ENCODE measurements around the gene NEUROD2.

DNA sequence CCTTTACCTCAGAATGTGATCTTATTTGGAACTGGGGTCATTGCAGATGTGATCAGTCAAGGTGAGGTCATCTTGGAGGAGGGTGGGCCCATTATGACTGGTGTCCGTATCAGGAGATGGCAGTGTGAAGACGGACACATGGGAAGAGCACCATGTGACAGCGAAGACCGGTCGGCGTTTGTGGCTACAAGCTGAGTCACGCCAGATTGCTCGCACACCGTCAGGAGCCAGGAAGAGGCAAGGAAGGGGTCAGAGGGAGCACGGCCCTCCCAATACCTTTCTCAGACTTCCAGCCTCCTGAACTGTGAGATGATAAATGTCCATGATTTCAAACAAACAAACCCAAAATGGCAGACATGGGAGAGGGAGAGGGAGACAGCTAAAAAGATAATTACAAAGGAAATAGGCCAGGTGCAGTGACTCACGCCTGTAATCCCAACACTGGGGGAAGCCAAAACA is 42.4 kb upstream of the NEUROD2 start:
- TF ChIP-seq, protein P1, sequence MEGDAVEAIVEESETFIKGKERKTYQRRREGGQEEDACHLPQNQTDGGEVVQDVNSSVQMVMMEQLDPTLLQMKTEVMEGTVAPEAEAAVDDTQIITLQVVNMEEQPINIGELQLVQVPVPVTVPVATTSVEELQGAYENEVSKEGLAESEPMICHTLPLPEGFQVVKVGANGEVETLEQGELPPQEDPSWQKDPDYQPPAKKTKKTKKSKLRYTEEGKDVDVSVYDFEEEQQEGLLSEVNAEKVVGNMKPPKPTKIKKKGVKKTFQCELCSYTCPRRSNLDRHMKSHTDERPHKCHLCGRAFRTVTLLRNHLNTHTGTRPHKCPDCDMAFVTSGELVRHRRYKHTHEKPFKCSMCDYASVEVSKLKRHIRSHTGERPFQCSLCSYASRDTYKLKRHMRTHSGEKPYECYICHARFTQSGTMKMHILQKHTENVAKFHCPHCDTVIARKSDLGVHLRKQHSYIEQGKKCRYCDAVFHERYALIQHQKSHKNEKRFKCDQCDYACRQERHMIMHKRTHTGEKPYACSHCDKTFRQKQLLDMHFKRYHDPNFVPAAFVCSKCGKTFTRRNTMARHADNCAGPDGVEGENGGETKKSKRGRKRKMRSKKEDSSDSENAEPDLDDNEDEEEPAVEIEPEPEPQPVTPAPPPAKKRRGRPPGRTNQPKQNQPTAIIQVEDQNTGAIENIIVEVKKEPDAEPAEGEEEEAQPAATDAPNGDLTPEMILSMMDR (tag by site-specific recombination; IDR thresholded peaks at IDR 0.05): no peak
- TF ChIP-seq ZNF184 (tag by site-specific recombination; IDR thresholded peaks at IDR 0.05): no peak
- no peak for TF ChIP-seq OVOL3 (tag by site-specific recombination; IDR thresholded peaks at IDR 0.05)
- TF ChIP-seq, protein P2, sequence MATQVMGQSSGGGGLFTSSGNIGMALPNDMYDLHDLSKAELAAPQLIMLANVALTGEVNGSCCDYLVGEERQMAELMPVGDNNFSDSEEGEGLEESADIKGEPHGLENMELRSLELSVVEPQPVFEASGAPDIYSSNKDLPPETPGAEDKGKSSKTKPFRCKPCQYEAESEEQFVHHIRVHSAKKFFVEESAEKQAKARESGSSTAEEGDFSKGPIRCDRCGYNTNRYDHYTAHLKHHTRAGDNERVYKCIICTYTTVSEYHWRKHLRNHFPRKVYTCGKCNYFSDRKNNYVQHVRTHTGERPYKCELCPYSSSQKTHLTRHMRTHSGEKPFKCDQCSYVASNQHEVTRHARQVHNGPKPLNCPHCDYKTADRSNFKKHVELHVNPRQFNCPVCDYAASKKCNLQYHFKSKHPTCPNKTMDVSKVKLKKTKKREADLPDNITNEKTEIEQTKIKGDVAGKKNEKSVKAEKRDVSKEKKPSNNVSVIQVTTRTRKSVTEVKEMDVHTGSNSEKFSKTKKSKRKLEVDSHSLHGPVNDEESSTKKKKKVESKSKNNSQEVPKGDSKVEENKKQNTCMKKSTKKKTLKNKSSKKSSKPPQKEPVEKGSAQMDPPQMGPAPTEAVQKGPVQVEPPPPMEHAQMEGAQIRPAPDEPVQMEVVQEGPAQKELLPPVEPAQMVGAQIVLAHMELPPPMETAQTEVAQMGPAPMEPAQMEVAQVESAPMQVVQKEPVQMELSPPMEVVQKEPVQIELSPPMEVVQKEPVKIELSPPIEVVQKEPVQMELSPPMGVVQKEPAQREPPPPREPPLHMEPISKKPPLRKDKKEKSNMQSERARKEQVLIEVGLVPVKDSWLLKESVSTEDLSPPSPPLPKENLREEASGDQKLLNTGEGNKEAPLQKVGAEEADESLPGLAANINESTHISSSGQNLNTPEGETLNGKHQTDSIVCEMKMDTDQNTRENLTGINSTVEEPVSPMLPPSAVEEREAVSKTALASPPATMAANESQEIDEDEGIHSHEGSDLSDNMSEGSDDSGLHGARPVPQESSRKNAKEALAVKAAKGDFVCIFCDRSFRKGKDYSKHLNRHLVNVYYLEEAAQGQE (tag by site-specific recombination; IDR thresholded peaks at IDR 0.05): no peak
- no peak for TF ChIP-seq ZFP3 (tag by site-specific recombination; IDR thresholded peaks at IDR 0.05; ENCODE audit: low read depth)
- no peak for TF ChIP-seq ZNF664 (tag by site-specific recombination; IDR thresholded peaks at IDR 0.05)
- no peak for TF ChIP-seq ZEB2 (tag by site-specific recombination; IDR thresholded peaks at IDR 0.05)
- TF ChIP-seq ZNF169 (tag by site-specific recombination; IDR thresholded peaks at IDR 0.05): no peak
- no peak for TF ChIP-seq YY2 (tag by site-specific recombination; IDR thresholded peaks at IDR 0.05)

Data from HEK293 (cell line).